ENCODE results near the gene TMBIM1. TPM values are rescaled to one million over a fixed set of nuclear protein-coding genes. Genes with fewer than 3 reads are reported as not detected.

The TMBIM1 gene
- total and polyA plus RNA-seq, 9 of the 15 experiments (the other 6 are each of a cell fraction or from before 2014, with no cell fraction given): 14.2 to 105 (median 47.0) TPM

DNA sequence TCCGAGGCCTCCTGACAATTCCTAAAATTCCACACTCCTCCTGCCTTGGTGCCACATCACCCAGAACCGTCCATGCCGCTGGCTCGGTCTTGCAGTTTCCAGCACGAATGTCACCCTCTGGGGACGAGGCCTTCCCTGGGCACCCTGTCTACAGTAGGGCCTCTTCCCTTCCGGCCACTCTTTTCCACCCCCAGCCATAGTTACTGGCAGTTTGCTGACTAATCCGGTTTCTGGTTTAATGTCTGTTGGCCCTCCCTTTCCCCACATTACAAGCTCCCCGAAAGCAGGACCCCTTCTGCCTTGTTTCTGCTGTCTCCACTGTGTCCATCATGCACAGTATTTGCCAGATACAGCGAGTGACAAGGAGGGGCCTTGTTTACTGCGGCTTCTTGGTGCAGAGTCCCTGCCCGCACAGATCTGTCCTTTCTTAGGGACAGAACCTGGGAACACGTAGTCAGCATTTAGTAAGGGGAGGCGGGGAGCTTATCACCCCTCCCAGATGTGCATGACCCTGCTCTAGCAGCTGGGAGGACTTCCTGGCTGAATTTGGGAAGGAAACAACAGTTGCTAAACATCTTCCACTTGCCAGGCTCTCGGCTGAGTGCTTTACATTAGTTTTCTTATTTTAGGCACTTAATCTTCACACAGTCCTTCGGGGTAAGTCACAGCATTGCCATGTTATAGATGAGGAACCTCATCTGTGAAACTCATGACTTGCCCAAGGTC is 40.8 kb upstream of the TMBIM1 start (continued):
- TF ChIP-seq, protein P1, sequence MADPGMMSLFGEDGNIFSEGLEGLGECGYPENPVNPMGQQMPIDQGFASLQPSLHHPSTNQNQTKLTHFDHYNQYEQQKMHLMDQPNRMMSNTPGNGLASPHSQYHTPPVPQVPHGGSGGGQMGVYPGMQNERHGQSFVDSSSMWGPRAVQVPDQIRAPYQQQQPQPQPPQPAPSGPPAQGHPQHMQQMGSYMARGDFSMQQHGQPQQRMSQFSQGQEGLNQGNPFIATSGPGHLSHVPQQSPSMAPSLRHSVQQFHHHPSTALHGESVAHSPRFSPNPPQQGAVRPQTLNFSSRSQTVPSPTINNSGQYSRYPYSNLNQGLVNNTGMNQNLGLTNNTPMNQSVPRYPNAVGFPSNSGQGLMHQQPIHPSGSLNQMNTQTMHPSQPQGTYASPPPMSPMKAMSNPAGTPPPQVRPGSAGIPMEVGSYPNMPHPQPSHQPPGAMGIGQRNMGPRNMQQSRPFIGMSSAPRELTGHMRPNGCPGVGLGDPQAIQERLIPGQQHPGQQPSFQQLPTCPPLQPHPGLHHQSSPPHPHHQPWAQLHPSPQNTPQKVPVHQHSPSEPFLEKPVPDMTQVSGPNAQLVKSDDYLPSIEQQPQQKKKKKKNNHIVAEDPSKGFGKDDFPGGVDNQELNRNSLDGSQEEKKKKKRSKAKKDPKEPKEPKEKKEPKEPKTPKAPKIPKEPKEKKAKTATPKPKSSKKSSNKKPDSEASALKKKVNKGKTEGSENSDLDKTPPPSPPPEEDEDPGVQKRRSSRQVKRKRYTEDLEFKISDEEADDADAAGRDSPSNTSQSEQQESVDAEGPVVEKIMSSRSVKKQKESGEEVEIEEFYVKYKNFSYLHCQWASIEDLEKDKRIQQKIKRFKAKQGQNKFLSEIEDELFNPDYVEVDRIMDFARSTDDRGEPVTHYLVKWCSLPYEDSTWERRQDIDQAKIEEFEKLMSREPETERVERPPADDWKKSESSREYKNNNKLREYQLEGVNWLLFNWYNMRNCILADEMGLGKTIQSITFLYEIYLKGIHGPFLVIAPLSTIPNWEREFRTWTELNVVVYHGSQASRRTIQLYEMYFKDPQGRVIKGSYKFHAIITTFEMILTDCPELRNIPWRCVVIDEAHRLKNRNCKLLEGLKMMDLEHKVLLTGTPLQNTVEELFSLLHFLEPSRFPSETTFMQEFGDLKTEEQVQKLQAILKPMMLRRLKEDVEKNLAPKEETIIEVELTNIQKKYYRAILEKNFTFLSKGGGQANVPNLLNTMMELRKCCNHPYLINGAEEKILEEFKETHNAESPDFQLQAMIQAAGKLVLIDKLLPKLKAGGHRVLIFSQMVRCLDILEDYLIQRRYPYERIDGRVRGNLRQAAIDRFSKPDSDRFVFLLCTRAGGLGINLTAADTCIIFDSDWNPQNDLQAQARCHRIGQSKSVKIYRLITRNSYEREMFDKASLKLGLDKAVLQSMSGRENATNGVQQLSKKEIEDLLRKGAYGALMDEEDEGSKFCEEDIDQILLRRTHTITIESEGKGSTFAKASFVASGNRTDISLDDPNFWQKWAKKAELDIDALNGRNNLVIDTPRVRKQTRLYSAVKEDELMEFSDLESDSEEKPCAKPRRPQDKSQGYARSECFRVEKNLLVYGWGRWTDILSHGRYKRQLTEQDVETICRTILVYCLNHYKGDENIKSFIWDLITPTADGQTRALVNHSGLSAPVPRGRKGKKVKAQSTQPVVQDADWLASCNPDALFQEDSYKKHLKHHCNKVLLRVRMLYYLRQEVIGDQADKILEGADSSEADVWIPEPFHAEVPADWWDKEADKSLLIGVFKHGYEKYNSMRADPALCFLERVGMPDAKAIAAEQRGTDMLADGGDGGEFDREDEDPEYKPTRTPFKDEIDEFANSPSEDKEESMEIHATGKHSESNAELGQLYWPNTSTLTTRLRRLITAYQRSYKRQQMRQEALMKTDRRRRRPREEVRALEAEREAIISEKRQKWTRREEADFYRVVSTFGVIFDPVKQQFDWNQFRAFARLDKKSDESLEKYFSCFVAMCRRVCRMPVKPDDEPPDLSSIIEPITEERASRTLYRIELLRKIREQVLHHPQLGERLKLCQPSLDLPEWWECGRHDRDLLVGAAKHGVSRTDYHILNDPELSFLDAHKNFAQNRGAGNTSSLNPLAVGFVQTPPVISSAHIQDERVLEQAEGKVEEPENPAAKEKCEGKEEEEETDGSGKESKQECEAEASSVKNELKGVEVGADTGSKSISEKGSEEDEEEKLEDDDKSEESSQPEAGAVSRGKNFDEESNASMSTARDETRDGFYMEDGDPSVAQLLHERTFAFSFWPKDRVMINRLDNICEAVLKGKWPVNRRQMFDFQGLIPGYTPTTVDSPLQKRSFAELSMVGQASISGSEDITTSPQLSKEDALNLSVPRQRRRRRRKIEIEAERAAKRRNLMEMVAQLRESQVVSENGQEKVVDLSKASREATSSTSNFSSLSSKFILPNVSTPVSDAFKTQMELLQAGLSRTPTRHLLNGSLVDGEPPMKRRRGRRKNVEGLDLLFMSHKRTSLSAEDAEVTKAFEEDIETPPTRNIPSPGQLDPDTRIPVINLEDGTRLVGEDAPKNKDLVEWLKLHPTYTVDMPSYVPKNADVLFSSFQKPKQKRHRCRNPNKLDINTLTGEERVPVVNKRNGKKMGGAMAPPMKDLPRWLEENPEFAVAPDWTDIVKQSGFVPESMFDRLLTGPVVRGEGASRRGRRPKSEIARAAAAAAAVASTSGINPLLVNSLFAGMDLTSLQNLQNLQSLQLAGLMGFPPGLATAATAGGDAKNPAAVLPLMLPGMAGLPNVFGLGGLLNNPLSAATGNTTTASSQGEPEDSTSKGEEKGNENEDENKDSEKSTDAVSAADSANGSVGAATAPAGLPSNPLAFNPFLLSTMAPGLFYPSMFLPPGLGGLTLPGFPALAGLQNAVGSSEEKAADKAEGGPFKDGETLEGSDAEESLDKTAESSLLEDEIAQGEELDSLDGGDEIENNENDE (IDR thresholded peaks at IDR 0.05; ENCODE audit: low read depth, low read length): no peak
- peak; percentile 72 for TF ChIP-seq CBFA2T2 (conservative IDR thresholded peaks at IDR 0.05)
- no peak for TF ChIP-seq ZNF717 (CRISPR knock-in tag; IDR thresholded peaks at IDR 0.05)
- TF ChIP-seq, protein P2, sequence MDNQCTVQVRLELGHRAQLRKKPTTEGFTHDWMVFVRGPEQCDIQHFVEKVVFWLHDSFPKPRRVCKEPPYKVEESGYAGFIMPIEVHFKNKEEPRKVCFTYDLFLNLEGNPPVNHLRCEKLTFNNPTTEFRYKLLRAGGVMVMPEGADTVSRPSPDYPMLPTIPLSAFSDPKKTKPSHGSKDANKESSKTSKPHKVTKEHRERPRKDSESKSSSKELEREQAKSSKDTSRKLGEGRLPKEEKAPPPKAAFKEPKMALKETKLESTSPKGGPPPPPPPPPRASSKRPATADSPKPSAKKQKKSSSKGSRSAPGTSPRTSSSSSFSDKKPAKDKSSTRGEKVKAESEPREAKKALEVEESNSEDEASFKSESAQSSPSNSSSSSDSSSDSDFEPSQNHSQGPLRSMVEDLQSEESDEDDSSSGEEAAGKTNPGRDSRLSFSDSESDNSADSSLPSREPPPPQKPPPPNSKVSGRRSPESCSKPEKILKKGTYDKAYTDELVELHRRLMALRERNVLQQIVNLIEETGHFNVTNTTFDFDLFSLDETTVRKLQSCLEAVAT (IDR thresholded peaks at IDR 0.05): no peak
- TF ChIP-seq ZNF561 (CRISPR knock-in tag; conservative IDR thresholded peaks at IDR 0.05): no peak
- TF ChIP-seq, protein P3, sequence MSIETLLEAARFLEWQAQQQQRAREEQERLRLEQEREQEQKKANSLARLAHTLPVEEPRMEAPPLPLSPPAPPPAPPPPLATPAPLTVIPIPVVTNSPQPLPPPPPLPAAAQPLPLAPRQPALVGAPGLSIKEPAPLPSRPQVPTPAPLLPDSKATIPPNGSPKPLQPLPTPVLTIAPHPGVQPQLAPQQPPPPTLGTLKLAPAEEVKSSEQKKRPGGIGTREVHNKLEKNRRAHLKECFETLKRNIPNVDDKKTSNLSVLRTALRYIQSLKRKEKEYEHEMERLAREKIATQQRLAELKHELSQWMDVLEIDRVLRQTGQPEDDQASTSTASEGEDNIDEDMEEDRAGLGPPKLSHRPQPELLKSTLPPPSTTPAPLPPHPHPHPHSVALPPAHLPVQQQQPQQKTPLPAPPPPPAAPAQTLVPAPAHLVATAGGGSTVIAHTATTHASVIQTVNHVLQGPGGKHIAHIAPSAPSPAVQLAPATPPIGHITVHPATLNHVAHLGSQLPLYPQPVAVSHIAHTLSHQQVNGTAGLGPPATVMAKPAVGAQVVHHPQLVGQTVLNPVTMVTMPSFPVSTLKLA (conservative IDR thresholded peaks at IDR 0.05): peak; percentile 28 to 62; a peak in 2 of 4 replicates
